Bronchial epithelial cell (primary cell): ENCODE results near the gene DNAH5. TPM values are rescaled to one million over a fixed set of nuclear protein-coding genes. Genes with fewer than 3 reads are reported as not detected.

Experiments
- DNase-seq: peaks from one replicate; pipeline ENCODE4 v3.0.0-alpha.2; 2010; ENCODE audit warnings: low read depth
- FAIRE-seq: peaks from 2 replicates; lab custom pipeline; 2011; peaks lifted over from hg19 to GRCh38; lab: Jason Lieb, UNC
- H3K27me3 ChIP-seq: 2 replicates; pipeline ENCODE4 v1.5.1; 2011; ENCODE audit warnings: low read length; ENCODE audit not compliant: control insufficient read depth, insufficient read depth
- H3K36me3 ChIP-seq: 2 replicates; pipeline ENCODE4 v1.5.1; 2011; ENCODE audit warnings: low read length; ENCODE audit not compliant: control insufficient read depth, insufficient read depth
- H3K4me3 ChIP-seq: 2 replicates; pipeline ENCODE4 v1.5.1; 2011; ENCODE audit warnings: mild to moderate bottlenecking, low read depth, low read length, control low read depth
- total RNA-seq: library from RNA; depleted of rRNA; stranded (reverse); fragments of >200 nt; gene quantifications from 2 replicates; pipeline ENCODE4 v1.2.1, GENCODE V29; 2014
- TF ChIP-seq, protein P1 (sequence below): IDR thresholded peaks from 2 replicates; pipeline ENCODE4 v1.5.1; 2011; ENCODE audit warnings: mild to moderate bottlenecking, moderate library complexity, low read length, control low read depth, inconsistent platforms; ENCODE audit not compliant: insufficient read depth, severe bottlenecking

The DNAH5 gene
- total RNA-seq, 1 donor from 2014 or later, result under 0.01 TPM

DNA sequence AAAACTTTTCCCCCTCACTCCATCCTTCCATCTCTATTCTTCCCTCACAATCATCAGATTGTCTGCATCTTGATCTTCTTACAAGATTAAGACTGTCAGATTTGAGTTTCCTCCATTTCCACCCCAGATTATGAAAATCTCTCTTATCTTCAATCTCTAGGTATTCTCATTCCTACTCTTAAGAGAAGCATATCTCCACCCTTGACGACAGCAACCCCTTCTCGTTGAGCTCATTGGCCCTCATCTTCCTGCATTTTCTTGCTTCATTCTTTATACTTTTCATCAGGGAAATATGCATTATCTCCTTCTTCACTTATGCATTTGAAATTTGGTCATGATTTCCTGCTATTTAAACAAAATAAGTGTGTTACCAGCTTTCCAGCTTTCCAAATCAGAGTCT lies 301.3 kb downstream of the DNAH5 start:
- Histone ChIP-seq H3K36me3 (no peaks in the 10 kb centered on the region), H3K4me3 (no peak overlapping the region), H3K27me3 (no peaks in the 10 kb centered on the region)
- TF ChIP-seq, protein P1, sequence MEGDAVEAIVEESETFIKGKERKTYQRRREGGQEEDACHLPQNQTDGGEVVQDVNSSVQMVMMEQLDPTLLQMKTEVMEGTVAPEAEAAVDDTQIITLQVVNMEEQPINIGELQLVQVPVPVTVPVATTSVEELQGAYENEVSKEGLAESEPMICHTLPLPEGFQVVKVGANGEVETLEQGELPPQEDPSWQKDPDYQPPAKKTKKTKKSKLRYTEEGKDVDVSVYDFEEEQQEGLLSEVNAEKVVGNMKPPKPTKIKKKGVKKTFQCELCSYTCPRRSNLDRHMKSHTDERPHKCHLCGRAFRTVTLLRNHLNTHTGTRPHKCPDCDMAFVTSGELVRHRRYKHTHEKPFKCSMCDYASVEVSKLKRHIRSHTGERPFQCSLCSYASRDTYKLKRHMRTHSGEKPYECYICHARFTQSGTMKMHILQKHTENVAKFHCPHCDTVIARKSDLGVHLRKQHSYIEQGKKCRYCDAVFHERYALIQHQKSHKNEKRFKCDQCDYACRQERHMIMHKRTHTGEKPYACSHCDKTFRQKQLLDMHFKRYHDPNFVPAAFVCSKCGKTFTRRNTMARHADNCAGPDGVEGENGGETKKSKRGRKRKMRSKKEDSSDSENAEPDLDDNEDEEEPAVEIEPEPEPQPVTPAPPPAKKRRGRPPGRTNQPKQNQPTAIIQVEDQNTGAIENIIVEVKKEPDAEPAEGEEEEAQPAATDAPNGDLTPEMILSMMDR, result no peak
- DNase-seq (no peak), FAIRE-seq (no peak)

Other genes starting within 250 kb of the DNAH5 start
- gene TRIO, start 198.7 kb upstream of the DNAH5 start, total RNA-seq, result 69.4 and 71.6 TPM in 2 replicates